ENCODE measurements around the gene RNF144A.

The RNF144A gene

GRCh38 chr2:6968319-6969100 is 51.3 kb downstream of the RNF144A start:
- FAIRE-seq, result no peak
- DNase-seq (ENCODE audit: insufficient read length, low spot score), result no peak

GRCh38 chr2:6970551-6970950 is 53.3 kb downstream of the RNF144A start:
- FAIRE-seq (no peak), DNase-seq (ENCODE audit: insufficient read length, low spot score) (no peak)

GRCh38 chr2:6970976-6971480 is 53.8 kb downstream of the RNF144A start:
- no peak for FAIRE-seq
- DNase-seq (ENCODE audit: insufficient read length, low spot score), result no peak

DNA sequence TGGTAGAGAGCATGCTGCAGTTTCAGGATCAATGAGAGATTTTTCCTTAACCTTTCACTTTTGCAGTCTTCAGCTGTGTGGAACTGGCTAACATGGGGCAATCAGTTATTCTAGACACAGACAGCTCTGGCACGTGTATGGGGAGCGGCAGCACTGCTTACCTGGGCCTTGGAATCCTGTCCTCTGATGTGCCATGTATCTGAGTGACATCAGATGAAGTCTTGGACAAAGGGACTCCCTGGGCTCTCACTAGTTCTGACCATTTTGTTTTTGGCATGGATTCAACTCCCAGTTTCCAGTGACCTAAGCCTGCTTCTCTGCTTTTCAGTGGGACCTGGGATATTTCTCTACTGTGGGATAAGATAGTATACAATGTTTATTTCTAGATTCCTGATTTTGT is 54.3 kb downstream of the RNF144A start:
- DNase-seq (ENCODE audit: insufficient read length, low spot score) (no peak), FAIRE-seq (no peak)

DNA sequence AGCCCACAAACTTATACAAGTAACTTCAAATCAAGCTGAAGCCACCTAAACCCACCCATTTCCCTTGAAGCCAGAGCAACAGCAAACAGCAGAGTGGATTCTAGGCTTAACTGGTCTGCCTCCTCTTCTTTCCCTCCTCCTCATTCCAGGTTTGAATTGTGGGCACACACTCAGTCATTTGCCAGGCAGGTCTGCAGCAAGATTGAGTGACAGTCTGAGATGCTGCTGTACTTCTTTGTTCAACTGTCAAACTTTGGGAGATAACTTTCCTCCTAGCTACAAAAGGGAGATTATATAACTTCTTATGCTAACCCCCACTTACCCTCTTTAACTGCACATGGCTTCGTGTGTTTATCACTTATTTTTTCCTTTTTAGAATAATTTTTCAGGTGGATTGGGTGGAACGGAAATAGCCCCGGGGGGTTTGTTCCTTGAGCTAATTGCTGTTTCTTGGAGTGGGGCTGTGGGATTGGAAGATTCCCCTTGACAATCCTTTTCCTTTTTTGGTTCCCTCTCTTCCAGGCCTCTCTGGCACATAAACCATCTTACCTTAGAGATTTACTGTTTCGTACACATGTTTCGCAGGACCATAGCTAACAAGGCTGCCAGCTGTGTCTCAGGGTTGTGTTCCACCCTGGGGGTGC is 55.0 kb downstream of the RNF144A start:
- DNase-seq (ENCODE audit: insufficient read length, low spot score), result no peak
- FAIRE-seq, result no peak

- FAIRE-seq (no peak), DNase-seq (ENCODE audit: insufficient read length, low spot score) (no peak)
Observed at GRCh38 chr2:6973895-6974545, 56.8 kb downstream of the RNF144A start.

DNA sequence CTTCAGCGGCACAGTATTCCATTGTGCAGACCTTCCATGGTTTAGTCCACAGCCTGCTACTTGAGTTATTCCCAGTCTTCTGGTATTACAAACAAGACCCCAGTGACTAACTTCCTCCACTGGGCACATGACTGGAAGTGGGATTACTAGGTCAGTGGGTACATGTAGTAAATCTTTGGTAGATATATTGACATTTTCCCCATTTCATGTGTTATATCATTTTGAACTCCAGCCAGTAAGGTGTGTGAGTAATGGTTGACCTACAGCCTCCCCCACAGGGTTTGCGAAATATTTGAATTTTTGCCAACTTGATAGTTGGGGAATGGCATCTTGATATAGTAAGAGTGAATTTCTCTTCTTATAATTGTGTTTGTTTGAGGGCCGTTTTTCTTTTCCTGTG is 58.8 kb downstream of the RNF144A start:
- FAIRE-seq (no peak), DNase-seq (ENCODE audit: insufficient read length, low spot score) (no peak)

DNA sequence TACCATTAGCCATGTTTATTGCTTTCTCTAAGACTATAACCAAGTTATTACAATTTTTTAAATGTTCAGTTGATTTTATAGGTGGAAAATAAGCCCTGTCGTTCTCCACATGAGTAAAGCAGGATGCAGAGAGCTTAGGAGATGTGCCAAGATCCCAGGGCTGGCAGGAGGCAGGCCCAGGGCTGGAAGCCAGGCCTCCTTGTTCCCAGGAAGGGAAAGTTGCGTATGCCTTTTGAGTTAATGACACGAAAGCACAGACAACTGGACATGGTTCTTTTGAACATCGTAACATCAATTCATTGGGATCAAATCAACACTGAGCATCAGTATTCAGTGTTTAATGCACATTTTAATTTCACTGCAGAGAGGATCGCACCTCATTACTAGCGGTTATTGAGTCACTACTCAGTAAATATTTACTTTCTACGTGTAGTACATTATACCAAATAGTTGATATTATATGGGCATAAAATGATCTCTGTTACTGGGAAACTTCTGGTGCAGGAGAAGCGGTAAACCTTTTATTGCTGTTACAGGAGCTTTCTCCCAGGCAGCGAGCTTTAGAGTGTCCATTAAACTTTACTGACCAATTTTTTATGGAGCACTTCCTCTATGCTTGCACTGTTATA is 60.0 kb downstream of the RNF144A start:
- FAIRE-seq, result no peak

DNA sequence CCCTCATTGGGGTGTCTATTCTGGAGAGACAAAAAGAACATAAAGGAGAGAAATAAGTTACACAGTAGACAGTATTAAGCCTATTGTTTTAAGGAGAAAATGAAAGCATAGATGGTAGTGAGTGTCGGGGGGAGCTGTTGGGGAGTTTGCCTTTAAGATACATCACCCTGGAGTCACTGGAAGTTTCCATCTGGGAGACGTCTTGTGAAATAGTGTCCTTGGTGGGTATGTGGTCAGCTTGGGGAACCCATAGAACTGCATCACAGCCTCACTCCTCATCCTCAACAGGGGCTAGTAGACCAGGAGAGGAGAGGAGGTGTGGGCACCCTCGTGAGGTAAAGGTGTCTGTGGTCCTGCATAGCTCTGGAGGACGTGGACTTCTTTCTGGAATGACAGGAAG is 60.6 kb downstream of the RNF144A start:
- DNase-seq (ENCODE audit: insufficient read length, low spot score), result no peak
- FAIRE-seq, result no peak

More for the DNA sequence above, 60.0 kb downstream of the RNF144A start:
- DNase-seq (ENCODE audit: insufficient read length, low spot score), result no peak

GRCh38 chr2:6978991-6979390 is 61.8 kb downstream of the RNF144A start:
- DNase-seq (ENCODE audit: insufficient read length, low spot score) (no peak), FAIRE-seq (no peak)

DNA sequence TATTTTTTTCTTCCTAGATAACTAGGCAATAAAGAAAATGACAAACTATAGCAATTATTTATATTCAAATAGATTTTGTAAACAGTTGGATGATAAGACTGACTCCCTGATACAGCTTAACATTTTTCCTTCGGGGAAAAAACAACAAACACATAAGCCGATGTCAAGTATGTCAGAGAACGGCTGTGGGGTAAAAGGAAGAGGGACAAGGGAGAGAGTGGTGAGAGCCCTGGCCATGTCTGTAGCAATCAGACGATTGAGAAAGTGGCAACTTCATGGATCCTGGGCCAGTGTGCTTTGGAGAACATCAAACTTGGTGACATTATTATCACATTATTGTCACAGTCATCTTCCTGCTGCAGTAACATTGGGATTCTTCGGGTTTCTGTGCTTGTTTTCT is 65.2 kb downstream of the RNF144A start:
- DNase-seq (ENCODE audit: insufficient read length, low spot score) (no peak), FAIRE-seq (no peak)

DNA sequence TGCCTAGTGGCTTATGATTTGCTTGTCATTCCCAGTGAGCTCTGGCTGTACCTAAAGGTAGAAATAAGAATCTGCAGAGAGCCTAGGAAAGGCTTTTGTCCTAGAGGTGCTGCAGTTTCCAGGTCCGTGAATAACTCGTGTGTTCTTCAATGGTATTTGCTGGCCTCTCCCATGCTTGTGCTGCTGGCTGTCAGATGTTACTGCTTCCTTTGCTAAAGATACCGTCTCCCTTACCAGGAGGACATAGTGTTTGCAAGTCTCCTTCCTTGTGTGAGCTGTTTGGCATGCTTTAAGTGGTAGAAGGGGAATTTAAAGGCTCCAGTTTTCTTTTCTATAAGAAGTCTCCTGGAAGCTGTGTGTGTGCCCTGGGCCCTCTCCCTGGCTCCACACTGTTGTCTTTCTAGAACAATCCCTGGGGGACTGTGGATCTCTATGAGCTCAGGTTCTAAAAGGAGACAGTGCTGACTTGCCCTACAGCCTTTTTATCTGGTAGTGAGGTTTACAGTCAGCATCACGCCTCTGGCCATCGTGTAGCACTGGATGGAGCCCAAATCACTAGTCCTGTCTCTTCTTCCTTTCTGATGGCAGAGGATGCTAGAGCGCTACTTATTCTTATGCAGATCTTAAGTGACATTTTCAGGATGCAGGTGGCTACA is 65.8 kb downstream of the RNF144A start:
- no peak for FAIRE-seq
- no peak for DNase-seq (ENCODE audit: insufficient read length, low spot score)

DNA sequence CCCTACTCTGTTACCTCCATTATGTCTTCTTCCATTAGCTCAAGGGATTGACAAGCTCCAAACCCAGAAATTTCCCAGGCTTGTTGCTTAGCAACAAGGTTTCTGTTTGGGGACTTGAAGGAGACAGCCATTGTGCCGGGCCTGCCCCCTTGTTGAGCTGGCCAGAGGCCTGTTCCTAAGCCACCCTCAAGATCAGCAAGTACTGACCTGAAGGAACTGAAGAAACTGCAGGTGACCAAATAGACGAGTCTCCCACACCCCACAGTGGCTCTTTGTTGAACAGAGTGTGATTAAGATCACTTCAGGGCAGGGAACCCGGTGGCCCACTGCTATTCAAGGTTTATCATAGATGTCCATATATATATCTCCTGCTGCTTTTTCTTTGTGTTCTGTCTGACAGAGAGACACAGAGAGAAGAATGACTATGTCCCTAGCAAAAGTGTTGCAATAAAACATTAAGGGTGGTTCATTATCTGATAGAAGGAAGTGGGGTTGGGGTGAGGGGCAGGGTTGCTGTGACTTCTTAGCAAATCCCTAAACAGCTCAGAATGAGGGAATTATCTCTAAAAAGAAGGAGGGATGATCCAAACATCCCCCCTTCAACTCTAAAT is 69.2 kb downstream of the RNF144A start:
- DNase-seq (ENCODE audit: insufficient read length, low spot score) (no peak), FAIRE-seq (no peak)

- FAIRE-seq (no peak), DNase-seq (ENCODE audit: insufficient read length, low spot score) (no peak)
Observed at GRCh38 chr2:6986912-6987361, 69.7 kb downstream of the RNF144A start.

- FAIRE-seq (no peak), DNase-seq (ENCODE audit: insufficient read length, low spot score) (no peak)
Observed at GRCh38 chr2:6990871-6991270, 73.7 kb downstream of the RNF144A start.

DNA sequence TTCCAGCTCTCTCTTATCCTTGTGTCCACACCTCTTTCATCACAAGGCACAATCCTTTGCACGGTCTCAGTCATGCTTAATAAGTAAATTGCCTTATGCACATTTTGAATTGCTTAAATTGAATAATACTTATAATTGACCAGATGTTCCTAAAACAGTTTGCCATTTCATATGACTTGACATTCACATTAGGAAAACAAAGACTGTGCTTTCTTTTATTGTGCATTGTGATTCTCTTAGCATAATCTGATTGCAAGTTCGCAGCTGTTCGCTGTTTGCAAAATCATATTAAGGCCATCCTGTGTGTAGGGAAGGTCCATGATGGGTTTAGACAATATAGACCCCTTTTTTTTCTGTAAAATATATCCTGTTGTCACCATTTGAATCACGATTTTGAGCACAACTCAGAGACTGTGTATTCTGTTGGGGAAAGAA is 75.6 kb downstream of the RNF144A start:
- FAIRE-seq (no peak), DNase-seq (ENCODE audit: insufficient read length, low spot score) (no peak)

GRCh38 chr2:6993229-6993640 is 76.0 kb downstream of the RNF144A start:
- DNase-seq (ENCODE audit: insufficient read length, low spot score) (no peak), FAIRE-seq (no peak)

DNA sequence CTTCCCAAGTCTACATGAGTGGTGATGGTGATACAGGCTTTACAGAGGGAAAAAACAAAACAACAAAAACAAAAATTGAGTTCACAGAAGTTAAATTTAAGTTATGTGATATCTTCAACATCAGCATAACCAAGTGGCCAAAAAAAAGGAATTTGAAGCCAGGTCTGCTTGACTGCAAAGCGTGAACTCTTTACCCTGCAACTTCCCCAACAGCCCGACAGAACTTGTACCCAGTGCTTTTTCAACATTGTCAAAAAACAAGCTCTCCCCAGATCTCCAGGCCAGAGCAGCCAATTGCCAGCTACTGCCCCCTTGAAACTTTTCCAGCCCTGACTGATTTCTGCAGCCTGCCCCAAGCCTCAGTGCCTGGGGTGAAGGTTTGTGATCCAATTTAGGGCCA is 76.7 kb downstream of the RNF144A start:
- DNase-seq (ENCODE audit: insufficient read length, low spot score) (no peak), FAIRE-seq (no peak)

DNA sequence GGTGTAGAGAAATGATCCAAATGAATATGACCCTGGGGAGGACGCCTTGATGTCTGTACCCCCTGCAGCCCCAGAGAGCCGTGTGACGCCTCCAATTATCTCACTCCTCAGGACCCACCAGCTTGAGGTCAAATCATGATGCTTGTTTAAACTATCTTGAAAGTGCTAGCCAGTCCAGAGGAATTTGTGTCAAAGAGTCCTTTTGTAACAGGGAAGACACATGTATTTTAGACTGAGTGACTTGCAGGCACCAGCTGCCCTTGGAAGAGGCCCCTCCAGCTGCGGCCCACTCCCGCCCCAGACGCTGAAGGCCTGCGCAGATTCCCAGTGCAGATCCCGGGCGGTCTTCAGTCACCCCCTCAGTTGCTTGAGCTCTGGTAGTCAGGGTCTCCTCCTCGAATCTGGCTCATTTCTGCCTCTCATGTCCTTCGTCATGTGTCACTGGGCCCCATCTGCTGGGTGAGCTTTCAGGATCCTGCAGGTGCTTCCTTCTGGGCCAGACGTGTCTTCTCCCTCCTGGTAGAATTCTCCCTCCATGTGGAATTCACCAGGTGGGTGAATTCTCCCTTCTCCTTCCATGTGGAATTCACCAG is 77.4 kb downstream of the RNF144A start:
- DNase-seq (ENCODE audit: insufficient read length, low spot score) (no peak), FAIRE-seq (no peak)
